K562 (cell line): ENCODE results near the gene SPATA20. TPM values are rescaled to one million over a fixed set of nuclear protein-coding genes. Genes with fewer than 3 reads are reported as not detected.

Experiments
- BDP1 ChIP-seq: IDR thresholded peaks from 3 replicates; pipeline ENCODE4 v1.6.1; 2011; ENCODE audit not compliant: insufficient read length, insufficient read depth
- CHD4 ChIP-seq: fragments of 200-600 bp; sonication (generic); IDR thresholded peaks from 3 replicates; pipeline ENCODE4 v1.6.1; 2012; ENCODE audit warnings: low read depth, mild to moderate bottlenecking, mixed read lengths, low read length, inconsistent platforms; ENCODE audit not compliant: insufficient read depth, insufficient replicate concordance, poor library complexity, severe bottlenecking
- GTF2A2 ChIP-seq: IDR thresholded peaks from 2 replicates; pipeline ENCODE4 v1.6.1; 2016; ENCODE audit warnings: mild to moderate bottlenecking, missing genetic modification characterization, missing compliant biosample characterization
- KHSRP ChIP-seq: fragments of 450-650 bp; IDR thresholded peaks from 2 replicates; pipeline ENCODE4 v1.6.1; 2017
- SNIP1 ChIP-seq: fragments of 450-650 bp; IDR thresholded peaks from 2 replicates; pipeline ENCODE4 v1.7.1; 2017; ENCODE audit warnings: low read depth, mild to moderate bottlenecking
- ZBTB40 ChIP-seq, 2 experiments: fragments of 450-650 bp in 1 of 2; sonication (generic) in 1 of 2; formaldehyde crosslinking in 1 of 2; IDR thresholded peaks; 2 replicates each; pipeline versions ENCODE4 v1.7.1 to v1.9.0; 2016 to 2022; ENCODE audit warnings: inconsistent platforms in 1 of 2, mild to moderate bottlenecking in 1 of 2, missing genetic modification reagents in 1 of 2
- ZSCAN29 ChIP-seq: fragments of 450-650 bp; IDR thresholded peaks from 2 replicates; pipeline ENCODE4 v1.6.1; 2017
- polyA plus RNA-seq, 8 experiments: library from polyadenylated mRNA; depleted of rRNA in 4 of 8; stranded (reverse) in 5 of 8; unstranded in 3 of 8; fragments of >200 nt; fragmentation: Nextera tagmentation in 2 of 8; fragmentation: Illumina TruSeq in 1 of 8; extraction: Ambion mirVana in 2 of 8; extraction: Trizol in 1 of 8; gene quantifications; 2 replicates each; pipeline versions ENCODE4 v1.2.1 to v1.2.3, GENCODE V29; 2011 to 2014; ENCODE audit warnings: inconsistent platforms in 1 of 8, missing spikeins in 1 of 8
- total RNA-seq, 7 experiments: library from RNA; depleted of rRNA in 6 of 7; stranded (reverse); fragments of >200 nt in 6 of 7; fragmentation: Illumina TruSeq in 2 of 7; extraction: Trizol in 2 of 7; gene quantifications; 2 replicates each; pipeline versions ENCODE4 v1.2.1 to v1.2.3, GENCODE V29; 2011 to 2021; ENCODE audit warnings: low replicate concordance in 1 of 7

Gene SPATA20
- total and polyA plus RNA-seq, 9 of the 15 experiments (the other 6 are each of a cell fraction or from before 2014, with no cell fraction given), result 0.08 to 4.0 (median 1.5) TPM

- TF ChIP-seq ZBTB40 (IDR thresholded peaks at IDR 0.05) (no peak), ZBTB40 (CRISPR knock-in tag; IDR thresholded peaks at IDR 0.05) (no peak), GTF2A2 (no peak), SNIP1 (no peak), KHSRP (no peak), BDP1 (no peak), ZSCAN29 (no peak), CHD4 (no peak)
These were observed 41.3 kb upstream of the SPATA20 start (continued) for GRCh38 chr17:50505591-50506130.
